OCI-LY7 (cell line): ENCODE measurements around the gene IPO9.

Experiments used
- EZH2phosphoT487 ChIP-seq: fragments of 200-600 bp; sonication (generic); IDR thresholded peaks from 2 replicates; pipeline ENCODE4 v1.6.1; 2018; ENCODE audit warnings: low read depth, borderline replicate concordance, mild to moderate bottlenecking, mixed run types, antibody characterized with exemption, low read length, moderate library complexity, mixed read lengths
- TF ChIP-seq, protein P1 (sequence below): fragments of 200-600 bp; sonication (generic); conservative IDR thresholded peaks from 2 replicates; pipeline ENCODE4 v1.5.1; 2014; ENCODE audit warnings: mild to moderate bottlenecking, antibody characterized with exemption, low read length, moderate library complexity, mixed read lengths

GRCh38 chr1:201809876-201810275, 19.1 kb upstream of the IPO9 start:
- TF ChIP-seq, protein P1, sequence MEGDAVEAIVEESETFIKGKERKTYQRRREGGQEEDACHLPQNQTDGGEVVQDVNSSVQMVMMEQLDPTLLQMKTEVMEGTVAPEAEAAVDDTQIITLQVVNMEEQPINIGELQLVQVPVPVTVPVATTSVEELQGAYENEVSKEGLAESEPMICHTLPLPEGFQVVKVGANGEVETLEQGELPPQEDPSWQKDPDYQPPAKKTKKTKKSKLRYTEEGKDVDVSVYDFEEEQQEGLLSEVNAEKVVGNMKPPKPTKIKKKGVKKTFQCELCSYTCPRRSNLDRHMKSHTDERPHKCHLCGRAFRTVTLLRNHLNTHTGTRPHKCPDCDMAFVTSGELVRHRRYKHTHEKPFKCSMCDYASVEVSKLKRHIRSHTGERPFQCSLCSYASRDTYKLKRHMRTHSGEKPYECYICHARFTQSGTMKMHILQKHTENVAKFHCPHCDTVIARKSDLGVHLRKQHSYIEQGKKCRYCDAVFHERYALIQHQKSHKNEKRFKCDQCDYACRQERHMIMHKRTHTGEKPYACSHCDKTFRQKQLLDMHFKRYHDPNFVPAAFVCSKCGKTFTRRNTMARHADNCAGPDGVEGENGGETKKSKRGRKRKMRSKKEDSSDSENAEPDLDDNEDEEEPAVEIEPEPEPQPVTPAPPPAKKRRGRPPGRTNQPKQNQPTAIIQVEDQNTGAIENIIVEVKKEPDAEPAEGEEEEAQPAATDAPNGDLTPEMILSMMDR, result no peak
- no peak for TF ChIP-seq EZH2phosphoT487
